Measurements from ENCODE around the gene LDLRAD3.
A peak's percentile ranks its signal among the peaks of the same experiment; 100 is the strongest.

Gene LDLRAD3

DNA sequence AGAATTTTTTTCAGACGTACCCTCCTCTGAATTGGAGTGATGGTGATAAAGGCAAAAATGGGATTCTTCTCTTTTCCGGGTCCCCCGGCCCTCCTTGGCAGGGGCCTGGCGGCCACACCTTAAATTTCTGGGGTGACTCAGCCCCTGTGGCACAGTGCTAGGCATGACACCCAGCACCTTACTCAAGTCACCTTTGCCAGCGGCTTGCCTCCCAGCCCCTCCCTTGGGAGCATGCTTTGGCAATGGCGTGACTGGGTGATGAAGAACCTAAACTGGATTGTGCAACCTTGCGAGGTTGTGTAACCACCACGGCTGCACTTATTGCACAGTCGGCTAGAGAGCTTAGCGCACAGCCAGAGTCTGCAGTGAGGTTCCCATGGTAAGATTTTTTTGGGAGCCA lies 16.2 kb upstream of the LDLRAD3 start:
- peak; percentile 86 for DNase-seq

DNA sequence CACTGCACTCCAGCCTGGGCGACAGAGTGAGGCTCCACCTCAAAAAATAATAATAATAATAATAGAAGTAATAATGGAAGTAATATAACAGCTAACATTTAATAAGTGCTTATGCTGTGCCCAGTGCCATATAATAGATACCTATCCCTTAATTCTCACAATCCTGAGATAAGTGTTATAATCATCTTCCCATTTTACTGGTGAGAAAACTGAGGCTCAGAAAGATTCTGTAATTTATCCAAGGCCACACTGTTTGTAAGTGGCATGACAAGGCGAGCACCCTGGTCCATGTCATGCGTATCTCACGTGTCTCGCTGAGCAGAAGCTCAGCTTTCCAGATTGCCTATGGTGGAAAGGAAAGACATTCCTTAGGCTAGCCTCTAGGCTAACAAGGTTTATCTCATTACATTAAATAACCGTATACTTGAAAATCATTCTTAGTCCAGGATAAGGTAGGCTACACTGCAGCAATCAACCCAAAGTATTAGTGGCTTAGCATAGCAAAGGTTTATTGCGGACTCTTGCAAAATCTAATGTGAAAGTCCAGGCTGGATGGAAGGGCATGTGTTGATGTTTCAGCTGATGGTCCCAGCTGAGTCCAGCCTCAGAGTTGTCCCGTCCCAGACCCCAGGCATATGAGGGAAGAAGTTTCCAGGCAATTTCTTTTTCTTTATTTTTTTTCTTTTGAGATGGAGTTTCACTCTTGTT lies 15.0 kb upstream of the LDLRAD3 start:
- no peak for DNase-seq

DNA sequence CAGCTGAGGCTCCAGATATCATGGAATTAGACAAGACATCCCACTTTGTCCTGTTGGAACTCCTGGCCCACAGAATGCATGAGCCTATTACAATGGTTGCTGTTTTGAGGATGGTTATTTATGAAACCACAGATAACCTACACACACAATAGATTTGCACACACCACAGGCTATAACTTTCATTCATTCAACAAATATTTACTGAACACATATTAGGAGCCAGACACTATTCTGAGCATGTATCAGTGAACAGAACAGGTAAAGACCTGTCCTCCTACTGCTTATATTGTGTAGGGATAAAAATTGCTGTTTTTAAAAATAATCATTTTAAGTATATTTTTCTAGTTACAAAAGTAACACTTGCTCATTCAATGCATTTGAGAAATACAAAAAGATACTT lies 13.4 kb upstream of the LDLRAD3 start:
- no peak for DNase-seq

DNA sequence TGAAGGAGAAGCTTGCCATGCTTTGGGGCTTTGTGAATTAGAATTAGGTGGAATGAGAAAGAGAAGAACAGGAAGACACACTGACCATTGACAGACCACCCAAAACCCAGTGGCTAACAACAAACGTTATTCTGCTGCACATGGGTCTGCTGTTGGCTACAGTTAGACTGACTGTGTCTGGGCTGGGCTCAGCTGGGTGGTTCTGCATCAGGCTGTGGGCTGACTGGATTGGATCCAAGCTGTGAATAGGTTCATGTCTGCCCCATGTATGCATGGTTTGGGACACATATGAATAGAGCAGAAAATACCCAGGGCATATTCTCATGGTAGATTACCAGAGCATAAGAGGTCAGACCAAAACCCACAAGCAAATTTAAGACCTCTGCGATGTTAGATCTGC lies 11.7 kb upstream of the LDLRAD3 start:
- DNase-seq: no peak

DNA sequence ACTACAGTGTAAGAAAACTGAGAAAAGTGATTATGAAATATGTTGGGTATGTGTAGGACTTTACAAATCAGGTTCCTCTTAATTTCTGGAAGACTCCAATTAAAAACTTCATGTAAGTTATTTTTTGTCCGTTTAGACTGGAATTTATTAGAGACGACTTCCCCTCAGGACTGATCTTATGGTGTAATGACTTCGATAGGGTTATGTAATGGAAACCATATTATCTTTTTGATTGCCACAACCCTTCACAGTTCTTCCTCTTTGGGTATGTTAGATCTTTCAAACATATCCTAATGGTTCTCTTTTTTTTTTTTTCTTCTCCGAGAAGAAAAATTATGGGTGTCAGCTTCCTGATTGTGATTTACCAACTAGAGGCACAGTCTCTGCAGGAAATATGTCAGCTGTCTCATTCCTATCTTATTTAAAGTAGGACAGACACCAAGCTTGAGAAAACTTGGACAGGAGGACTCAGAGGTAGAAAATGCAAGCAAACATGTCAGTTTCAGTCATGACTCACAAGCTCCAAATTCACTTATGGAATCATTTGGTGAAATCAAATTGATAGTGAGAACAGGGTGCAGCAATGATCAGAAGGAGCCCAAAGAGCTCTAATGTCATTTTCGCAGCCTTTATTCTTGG lies 11.1 kb upstream of the LDLRAD3 start:
- peak; percentile 21 for DNase-seq

DNA sequence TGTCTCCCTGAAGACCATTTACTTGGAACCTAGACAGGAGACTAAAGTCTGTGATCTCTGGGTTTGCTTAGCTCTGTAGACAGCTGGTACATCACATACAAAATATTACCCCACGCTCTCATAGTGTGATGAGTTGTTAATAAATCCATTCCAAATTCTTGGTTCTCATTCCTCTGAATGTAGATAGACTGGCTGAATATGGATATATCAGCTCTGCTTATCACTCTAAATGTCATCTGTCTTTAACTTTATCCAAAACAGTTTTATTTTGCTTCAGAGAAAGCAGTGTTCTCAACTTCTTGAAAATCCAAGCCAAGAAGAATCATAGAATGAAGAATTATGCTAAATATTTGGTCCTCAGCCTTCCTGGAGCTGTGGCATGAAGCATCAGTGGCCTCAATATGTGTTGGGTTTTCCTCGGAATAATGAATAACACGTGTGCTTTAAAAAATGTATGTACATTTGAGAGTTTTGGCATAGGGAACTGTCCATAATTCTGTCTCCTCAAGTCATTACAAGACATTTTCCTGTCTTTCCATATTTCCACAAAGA lies 10.5 kb upstream of the LDLRAD3 start:
- no peak for DNase-seq

DNA sequence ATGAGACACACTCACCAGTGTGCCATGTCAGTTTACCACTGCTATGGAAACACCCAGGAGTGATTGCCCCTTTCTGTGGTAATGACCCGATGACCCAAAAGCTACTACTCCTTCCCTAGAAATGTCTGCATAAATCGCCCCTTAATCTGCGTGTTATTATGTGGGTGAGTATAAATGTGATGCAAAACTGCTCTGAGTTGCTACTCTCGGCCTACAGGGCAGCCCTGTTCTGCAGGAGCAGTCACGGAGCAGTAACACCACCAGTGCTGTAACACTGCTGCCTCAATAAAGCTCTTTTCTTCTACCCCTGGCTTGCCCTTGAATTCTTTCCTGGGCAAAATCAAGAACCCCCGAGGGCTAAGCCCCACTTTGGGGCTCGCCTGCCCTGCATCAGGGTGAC lies 9.6 kb upstream of the LDLRAD3 start:
- DNase-seq: no peak

DNA sequence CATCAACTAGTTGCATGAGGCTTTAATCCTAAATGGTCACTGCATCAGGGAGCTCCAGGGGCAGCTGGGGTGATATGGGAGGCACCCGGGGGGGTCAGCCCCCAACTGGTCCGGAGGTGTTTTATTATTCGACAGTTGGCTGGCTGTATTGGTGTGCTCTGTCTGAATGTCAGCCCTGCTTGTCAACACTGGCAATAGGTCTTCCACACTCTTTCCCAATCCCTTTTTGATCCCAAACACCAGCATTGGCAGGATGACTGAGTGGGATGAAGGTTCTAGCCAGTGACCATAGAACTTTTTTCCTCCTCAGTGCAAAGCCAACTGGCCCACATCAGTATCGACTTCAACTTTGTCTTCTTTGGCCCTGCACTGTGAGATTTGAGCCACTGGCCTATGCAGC lies 8.9 kb upstream of the LDLRAD3 start:
- no peak for DNase-seq

DNA sequence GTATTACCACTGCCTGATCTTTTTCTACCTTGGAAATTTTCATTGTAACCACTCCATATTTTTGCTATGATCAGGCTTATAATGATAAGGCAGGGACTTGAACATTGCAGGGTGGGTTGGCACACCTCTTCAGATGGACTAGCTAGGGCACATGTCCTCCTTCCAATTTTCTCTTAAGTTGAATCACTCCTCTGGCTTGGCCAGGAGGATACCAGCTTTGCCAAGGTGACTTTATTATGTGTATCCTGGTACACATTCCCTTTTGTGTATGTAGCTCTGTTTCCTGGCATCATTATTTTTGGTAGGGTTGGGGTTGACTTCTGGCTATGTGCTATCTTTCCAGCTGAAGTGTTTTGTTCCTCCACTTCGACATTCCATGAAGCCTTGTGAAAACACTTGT lies 8.5 kb upstream of the LDLRAD3 start:
- no peak for DNase-seq

DNA sequence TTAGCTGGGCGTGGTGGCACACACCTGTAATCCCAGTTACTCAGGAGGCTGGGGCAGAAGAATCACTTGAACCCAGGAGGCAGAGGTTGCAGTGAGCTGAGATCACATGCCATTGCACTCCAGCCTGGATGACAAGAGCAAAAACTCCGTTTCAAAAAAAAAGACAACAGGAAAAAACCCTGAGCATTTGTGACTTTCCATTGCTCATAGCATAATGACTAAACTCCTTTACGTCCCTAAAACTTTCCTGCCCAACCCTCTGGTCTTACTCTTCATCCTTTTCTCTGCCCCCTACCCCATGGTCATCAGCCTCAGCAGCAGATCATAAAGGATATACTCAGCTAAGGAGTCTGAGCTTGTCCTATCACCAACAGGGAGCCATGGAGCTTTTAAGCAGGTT lies 6.8 kb upstream of the LDLRAD3 start:
- no peak for DNase-seq

DNA sequence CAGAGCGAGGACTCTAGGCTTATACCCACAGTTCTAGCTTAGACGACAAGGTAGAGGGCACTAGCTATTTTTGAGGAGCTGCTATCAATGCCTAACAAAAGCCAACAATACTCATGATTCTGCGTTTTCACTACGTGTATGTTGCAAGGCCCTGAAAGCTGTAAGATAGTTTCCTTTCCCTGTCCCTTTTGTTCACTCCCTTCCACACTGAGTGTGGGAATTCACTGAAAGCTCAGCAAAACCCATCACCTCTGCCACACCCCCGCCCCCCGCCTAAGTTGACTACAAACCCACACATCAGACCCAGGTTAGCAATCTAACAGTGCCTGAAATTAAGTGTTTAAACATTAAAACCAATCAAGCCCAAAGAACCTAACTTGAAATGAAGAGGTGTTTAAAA lies 6.2 kb upstream of the LDLRAD3 start:
- no peak for DNase-seq

DNA sequence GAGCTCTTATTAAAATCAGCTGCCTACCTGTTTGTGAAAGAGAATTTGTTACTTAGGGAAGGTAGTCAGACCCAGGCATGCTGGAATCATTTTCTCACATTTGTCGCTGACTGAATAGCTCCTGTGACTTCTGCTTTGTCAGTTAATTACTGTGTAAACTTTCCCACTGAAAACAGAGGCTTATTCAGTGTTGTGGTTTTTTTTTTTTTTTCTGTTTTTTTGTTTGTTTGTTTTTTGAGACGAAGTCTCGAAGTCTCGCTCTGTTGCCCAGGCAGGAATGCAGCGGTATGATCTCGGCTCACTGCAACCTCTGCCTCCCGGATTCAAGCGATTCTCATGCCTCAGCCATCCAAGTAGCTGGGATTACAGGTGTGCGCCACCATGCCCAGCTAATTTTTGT lies 5.6 kb upstream of the LDLRAD3 start:
- no peak for DNase-seq

DNA sequence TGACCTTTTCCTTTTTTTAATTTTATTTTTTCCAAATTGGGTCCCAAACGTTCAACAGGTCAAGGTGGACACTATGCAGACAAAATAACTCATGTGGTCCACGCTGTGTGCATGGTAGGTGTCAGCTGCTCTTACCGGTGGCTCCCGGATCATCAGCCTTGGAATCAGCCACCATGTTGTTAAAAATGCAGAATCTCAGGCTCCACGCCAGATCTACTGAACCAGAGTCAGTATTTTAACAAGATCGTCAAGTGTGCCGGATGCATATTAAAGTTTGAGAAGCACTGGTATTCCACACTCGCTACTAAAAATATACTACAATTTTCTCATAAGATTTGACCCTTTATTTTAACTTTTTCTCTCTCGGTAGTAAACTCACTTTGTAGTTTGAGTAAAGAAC lies 553 bp upstream of the LDLRAD3 start:
- DNase-seq: no peak

DNA sequence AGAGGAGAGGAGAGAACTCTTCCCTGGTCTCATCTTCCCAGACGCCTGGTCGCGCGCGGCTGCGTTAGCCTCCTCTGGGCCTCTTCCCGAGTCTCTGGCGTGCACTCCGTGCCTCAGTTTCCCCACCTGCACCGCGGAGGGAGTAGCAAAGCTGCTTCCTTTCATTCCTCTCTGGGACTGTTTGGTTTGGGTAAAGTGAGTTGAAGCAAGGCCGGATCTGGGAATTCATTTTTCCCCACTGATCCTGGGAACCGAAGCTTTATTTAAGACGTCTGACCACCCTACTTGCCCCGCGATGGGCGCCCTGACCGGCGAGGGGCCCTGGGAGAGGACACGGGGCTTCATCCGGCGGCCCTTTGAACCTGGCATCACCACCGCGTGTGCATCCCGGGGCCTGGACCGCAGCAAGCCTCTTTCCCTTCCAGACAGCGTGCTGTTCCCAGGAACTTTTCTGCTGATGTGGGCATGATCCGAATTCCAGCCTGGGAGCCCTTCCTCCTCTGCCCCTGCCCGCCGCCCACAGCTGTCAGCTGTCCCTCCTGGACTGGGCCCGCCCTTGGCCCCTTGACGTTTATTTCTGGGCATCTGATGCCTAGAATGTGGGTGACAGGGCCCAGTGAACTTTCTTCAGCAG lies 758 bp downstream of the LDLRAD3 start:
- DNase-seq: no peak

DNA sequence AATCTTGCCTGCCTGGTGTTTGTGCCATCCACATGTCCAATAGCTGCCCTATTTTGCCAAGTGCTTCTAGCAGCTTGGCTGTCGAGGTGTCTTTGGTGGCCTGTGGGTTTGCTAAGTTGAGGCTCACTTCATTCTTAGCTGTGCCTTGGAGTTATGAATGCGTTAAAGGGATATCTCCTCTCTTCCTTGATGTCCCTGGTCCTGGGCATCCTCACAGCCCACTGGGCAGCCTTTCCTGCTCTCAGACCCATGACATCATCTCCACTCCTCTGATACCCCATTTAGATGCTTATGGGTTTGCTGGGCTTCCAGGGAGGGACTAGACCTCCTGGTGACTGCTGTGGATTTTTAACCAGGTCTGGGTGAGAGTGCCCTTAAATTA lies 1.3 kb downstream of the LDLRAD3 start:
- no peak for DNase-seq

DNA sequence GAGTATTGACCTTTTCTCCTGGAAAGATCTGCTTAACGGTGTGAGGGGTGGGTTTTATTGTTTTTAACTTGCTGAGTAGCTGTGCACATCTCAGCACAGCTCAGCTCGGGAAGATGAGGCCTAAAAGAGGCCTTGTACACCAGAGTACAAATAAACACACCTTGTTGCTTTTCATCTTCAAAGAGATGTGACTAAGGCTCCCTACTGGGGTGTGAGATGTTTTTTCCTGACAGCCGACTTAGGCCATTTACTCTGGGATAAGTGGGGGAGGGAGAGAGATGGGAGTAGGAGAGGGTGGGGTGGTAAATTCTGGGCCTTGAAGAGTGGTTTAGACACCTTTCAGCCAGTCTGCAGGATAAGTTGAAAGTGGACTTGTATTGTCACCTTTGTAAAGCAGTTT lies 2.9 kb downstream of the LDLRAD3 start:
- no peak for DNase-seq

DNA sequence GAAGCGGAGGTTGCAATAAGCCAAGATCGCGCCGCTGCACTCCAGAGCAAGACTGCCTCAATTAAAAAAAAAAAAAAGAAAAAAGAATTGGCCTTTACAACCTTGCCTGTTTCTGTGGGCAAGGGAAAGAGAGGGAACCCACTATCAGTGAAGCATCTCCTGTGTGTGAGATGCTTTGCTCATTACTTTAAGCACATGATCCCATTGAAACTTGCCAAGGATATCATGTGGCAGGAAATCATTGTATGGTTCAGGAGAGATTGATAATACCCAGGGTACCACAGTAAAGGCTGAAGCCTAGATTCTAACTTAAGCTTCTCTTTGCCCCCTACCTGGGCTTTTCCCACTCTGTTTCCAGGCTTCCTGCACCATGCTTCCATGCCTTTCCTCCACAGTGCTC lies 3.6 kb downstream of the LDLRAD3 start:
- DNase-seq: no peak

DNA sequence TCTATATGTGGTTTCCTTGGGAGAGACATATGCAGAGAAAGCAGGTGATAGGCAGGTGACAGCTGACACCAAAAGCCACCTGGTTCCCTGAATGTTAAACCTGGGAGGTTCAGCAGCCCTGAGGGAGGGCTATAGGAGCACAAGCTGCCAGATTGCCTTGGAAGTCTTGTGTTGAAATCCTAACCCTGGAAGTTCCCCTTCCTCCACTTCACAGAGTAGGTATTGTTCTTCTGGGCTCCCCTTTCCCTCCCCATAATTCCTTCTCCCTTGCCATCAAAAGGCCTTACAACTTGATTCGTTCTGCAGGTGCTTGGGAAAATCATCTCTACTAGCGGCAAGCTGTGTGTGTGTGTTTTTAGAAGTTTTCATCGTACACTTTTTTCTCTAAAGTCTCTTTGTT lies 5.4 kb downstream of the LDLRAD3 start:
- no peak for DNase-seq

DNA sequence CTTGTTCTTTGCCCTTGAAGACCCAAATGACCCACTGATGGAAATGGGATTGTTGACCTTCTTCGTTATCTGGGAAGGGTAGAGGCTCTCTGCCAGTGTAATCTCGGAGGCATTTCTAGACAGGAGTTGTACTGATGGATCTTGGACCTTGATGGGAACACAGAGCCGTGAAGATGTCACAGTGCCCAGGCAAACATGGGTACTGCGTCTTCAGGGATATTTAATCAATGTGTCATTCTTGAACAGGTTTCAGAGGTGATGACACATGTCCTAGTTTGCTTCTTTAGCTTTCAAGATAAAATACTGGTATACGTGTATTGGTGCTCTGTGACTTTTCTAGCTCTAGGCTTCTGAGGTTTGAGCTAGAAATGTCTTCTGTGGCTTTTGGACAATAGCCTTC lies 6.2 kb downstream of the LDLRAD3 start:
- DNase-seq: no peak

DNA sequence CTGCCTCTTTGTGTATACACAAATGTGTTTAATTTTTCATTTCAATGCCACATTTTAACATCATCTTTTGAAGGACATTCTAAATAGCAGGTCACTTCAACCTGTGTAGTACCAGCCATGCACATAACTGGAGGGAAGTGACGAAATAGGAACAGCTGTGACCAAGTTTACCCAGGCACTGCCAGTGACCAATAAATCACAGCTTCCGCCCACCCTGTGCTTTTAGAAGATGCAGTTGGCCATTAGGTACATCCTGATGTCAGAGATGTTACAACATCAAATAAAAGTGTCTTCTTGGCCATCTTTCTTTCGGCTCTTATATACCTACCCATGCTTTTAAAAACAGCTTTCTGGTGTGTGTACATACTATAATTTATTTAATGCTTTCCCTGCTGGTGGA lies 7.8 kb downstream of the LDLRAD3 start:
- DNase-seq: no peak

DNA sequence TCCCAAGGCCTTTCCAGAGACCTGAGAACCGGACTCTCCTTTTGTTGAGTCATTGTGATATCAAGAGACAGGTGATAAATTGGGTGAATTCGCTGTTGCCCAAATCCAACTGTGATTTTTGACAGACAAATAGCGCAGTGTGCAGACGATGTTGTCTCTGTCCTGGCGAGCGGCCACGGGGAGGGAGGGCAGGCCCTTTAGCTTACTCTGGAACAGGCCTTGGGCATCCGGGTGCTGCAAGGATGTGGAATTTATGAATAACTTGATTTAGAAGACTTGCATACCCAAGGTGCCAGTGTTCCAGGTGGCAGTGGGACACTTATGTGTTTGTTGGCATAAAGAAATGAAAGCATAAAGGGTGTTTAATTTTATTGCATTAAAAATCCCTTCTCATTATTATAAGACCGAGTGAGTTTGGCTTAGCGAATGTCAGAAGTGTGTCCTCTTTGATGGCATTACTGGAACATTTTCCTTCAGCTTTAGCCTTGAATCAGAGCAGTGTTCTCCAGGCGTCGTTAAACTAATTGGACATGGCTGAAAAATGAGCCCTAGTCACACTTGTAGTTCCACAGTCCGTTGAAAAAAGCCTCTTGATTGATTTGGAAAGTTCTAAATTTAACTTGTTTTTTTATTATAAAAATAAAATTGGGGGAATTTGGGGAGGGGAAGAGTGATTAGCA lies 9.4 kb downstream of the LDLRAD3 start:
- peak; percentile 38 for DNase-seq

DNA sequence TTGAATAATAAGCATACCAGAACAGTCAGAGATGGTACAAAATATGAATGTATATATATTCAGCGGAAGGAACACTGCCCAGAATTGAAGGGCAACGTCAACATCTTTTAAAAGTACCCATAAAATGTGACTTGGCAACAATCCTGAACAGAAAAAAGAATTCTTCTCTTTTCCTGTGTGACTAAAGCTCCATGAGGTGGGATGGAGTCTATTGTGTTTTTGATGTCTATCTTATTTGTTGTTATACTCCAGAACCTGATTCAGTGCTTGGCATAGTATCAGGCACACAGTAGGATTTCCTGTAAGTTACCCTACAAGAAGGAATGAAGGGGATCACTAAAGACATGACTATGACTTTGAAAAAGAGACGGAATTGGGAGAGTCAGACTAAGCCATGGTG lies 10.3 kb downstream of the LDLRAD3 start:
- DNase-seq: no peak

DNA sequence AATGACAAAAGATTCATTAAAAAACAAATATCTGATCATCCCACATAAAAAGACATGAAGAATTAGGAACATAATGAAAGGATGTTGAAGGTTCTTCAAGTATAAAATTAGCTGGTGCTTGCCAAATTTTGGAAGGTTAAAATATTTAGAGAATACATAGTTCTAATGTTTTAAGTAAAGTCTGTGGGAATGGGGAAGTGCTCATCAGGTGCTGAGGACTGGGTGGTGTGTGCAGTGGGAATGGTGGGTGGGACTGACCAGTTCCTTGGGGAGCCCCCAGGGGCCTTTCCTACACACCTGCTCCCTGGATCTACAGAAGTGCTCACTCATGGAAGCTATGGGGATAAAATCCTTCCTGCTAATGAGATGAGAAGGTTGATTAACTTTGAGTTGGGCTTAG lies 11.8 kb downstream of the LDLRAD3 start:
- DNase-seq: no peak

Data from NCI-H226 (cell line).